Subcutaneous abdominal adipose tissue (tissue), 5 donors: ENCODE measurements around the gene FTCDNL1.

Source experiments
- H3K27ac ChIP-seq: one replicate; pipeline ENCODE4 v1.7.0; 2013; ENCODE audit warnings: low read depth, mild to moderate bottlenecking, inconsistent platforms, low read length, moderate library complexity
- H3K27me3 ChIP-seq, 5 donors: one replicate each; pipeline ENCODE4 v1.7.0; 2013; ENCODE audit warnings: low read length in 5 of 5, inconsistent platforms in 1 of 5; ENCODE audit not compliant: control insufficient read depth in 5 of 5, insufficient read depth in 4 of 5
- H3K36me3 ChIP-seq, 5 donors: one replicate each; pipeline ENCODE4 v1.7.0; 2013; ENCODE audit warnings: low read length in 5 of 5; ENCODE audit not compliant: control insufficient read depth in 5 of 5, insufficient read depth in 5 of 5
- H3K4me1 ChIP-seq, 5 donors: one replicate each; pipeline ENCODE4 v1.7.0; 2013; ENCODE audit warnings: low read length in 5 of 5, mild to moderate bottlenecking in 3 of 5, moderate library complexity in 1 of 5; ENCODE audit not compliant: control insufficient read depth in 5 of 5, insufficient read depth in 5 of 5
- H3K4me3 ChIP-seq, 5 donors: one replicate each; pipeline ENCODE4 v1.7.0; 2013; ENCODE audit warnings: low read length in 5 of 5, low read depth in 1 of 5
- H3K9ac ChIP-seq, 5 donors: one replicate each; pipeline ENCODE4 v1.7.0; 2013; ENCODE audit warnings: low read length in 5 of 5, mild to moderate bottlenecking in 4 of 5, moderate library complexity in 3 of 5
- H3K9me3 ChIP-seq, 5 donors: one replicate each; pipeline ENCODE4 v1.7.0; 2013; ENCODE audit warnings: low read length in 5 of 5; ENCODE audit not compliant: control insufficient read depth in 5 of 5
- donor health status: healthy.
- donor health status: healthy.
- donor health status: healthy.
- donor health status: healthy.
- donor health status: healthy.

Gene FTCDNL1

DNA sequence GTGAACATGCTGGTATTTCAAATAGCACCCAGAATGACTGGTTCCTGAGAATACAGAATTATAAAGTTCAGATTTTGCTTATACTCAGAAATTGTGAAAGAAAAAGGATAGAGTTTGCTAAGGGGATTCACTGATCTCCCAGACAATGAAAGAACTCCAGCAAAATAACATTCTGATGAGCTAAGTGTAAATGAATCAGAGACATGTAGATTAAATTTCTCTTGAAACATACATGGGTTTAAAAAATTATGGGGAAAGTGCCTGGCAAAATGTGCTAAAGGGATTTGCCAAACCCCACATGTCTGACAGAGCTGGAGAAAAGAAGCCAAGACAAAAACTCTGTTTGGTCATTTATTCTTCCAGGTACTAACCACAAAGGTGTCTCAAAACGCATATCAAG lies 116.3 kb downstream of the FTCDNL1 start:
- H3K9ac ChIP-seq: no peak overlapping the region
- H3K9me3 ChIP-seq: no peaks in the 10 kb centered on the region
- no peaks in the 10 kb centered on the region for H3K27me3 ChIP-seq
- H3K4me1 ChIP-seq: peaks cover 0 to 15% (median 14%) of the 10 kb centered on the region in 5 donors
- H3K36me3 ChIP-seq: no peaks in the 10 kb centered on the region
- no peak overlapping the region for H3K4me3 ChIP-seq
- H3K27ac ChIP-seq: no peak overlapping the region

DNA sequence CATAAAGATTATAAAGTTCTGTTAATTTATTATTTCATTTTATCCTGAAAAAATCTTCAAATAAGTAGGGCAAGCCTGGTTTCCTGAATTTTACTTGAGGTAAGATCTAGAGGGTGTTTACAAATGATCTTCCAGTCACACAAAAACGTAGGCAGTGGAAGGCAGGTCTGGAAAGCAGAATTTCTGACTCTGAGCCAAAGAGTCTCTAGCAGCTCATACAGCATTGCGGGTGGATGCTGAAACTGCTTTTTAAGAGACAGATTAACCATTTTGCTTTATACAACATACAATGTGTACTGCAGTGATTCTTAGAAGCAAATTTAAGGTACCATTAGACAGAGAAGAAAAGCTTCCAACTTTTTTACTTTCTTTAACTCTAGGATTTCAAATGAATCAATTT lies 117.0 kb downstream of the FTCDNL1 start:
- H3K9ac ChIP-seq: no peak overlapping the region
- H3K9me3 ChIP-seq: no peaks in the 10 kb centered on the region
- no peaks in the 10 kb centered on the region for H3K27me3 ChIP-seq

DNA sequence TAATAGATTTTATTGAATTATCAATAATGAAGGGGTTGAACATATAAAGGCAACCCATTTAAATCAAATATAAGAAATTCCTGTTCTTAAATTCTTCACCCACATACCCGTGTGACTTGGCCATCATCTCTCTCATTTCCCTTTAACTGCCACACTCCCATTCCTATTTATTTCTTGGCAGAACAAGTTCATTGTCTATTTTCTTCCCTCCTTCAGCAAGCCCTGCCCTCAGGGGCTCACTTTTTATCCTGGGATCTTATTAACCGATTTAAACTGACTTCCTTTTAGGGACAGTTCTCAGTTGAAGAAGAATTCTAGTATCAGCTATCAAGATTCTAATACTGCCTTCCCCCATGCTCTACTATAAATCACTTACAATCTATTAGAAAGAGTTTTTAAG lies 123.2 kb downstream of the FTCDNL1 start:
- Histone ChIP-seq H3K9ac (no peak overlapping the region), H3K4me3 (no peak overlapping the region), H3K4me1 (no peaks in the 10 kb centered on the region), H3K9me3 (no peaks in the 10 kb centered on the region), H3K27ac (no peak overlapping the region), H3K27me3 (no peaks in the 10 kb centered on the region), H3K36me3 (no peaks in the 10 kb centered on the region)

More for the DNA sequence above, 117.0 kb downstream of the FTCDNL1 start:
- H3K27ac ChIP-seq: no peak overlapping the region
- no peak overlapping the region for H3K4me3 ChIP-seq
- H3K36me3 ChIP-seq: no peaks in the 10 kb centered on the region
- H3K4me1 ChIP-seq: peaks cover 0 to 9% (median 8%) of the 10 kb centered on the region in 5 donors

DNA sequence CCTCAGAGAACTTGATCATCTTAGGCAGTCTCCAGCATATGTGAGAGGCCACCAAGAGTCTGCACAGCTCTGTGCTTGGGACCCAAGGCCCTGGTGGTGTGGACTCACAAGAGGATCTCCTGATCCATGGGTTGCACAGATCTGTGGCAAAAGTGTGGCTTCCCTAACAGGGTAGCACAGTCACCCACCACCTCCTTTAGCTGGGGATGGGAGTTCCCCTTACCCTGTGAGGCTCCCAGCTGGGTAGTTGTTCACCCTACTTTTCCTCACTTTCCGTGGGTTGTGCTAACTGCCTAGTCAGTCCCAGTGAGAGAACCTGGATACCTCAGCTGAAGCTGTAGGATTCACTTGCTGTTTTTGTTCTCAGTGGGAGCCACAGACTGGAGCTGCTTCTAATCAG lies 123.7 kb downstream of the FTCDNL1 start:
- no peaks in the 10 kb centered on the region for H3K36me3 ChIP-seq
- no peak overlapping the region for H3K4me3 ChIP-seq
- H3K9me3 ChIP-seq: no peaks in the 10 kb centered on the region
- no peaks in the 10 kb centered on the region for H3K27me3 ChIP-seq
- no peaks in the 10 kb centered on the region for H3K4me1 ChIP-seq
- no peak overlapping the region for H3K9ac ChIP-seq
- H3K27ac ChIP-seq: no peak overlapping the region

DNA sequence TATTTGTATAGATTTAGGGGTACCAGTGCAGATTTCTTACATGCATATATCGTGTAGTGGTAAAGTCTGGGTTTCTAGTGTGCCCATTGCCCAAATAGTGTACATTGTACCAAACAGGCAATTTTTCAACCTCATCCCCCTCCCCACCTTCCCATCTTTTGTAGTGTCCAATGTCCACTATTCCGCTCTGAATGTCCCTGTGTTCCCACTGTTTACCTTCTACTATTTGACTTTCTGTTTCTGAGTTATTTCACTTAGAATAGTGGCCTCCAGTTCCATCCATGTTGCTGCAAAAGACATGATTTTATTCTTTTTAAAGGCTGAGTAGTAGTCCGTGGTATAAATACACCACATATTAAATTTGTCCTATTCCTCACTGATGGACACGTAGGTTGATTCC lies 132.9 kb downstream of the FTCDNL1 start:
- no peaks in the 10 kb centered on the region for H3K27me3 ChIP-seq
- no peak overlapping the region for H3K4me3 ChIP-seq
- no peak overlapping the region for H3K9ac ChIP-seq
- H3K27ac ChIP-seq: no peak overlapping the region
- H3K4me1 ChIP-seq: peaks cover 0 to 7% (median 0%) of the 10 kb centered on the region in 5 donors
- no peaks in the 10 kb centered on the region for H3K36me3 ChIP-seq
- H3K9me3 ChIP-seq: no peaks in the 10 kb centered on the region

DNA sequence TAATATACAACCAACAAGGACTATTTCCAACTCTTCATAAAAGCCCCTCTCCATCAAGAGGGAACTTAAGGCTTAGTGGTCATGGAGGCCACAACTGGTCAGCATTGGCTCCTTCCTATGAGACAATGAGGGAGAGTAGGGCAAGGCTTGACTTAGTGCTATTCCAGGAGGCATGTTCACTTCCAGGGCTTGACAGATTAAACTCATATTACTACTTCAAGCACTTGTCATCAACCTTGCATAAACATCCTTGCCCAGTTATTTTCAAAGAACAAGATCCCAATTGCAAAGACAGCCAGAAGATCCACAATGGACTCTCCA lies 133.4 kb downstream of the FTCDNL1 start:
- no peak overlapping the region for H3K27ac ChIP-seq
- peaks cover 0 to 7% (median 0%) of the 10 kb centered on the region in 5 donors for H3K4me1 ChIP-seq
- H3K36me3 ChIP-seq: no peaks in the 10 kb centered on the region
- no peak overlapping the region for H3K9ac ChIP-seq
- H3K27me3 ChIP-seq: no peaks in the 10 kb centered on the region
- no peak overlapping the region for H3K4me3 ChIP-seq
- no peaks in the 10 kb centered on the region for H3K9me3 ChIP-seq

DNA sequence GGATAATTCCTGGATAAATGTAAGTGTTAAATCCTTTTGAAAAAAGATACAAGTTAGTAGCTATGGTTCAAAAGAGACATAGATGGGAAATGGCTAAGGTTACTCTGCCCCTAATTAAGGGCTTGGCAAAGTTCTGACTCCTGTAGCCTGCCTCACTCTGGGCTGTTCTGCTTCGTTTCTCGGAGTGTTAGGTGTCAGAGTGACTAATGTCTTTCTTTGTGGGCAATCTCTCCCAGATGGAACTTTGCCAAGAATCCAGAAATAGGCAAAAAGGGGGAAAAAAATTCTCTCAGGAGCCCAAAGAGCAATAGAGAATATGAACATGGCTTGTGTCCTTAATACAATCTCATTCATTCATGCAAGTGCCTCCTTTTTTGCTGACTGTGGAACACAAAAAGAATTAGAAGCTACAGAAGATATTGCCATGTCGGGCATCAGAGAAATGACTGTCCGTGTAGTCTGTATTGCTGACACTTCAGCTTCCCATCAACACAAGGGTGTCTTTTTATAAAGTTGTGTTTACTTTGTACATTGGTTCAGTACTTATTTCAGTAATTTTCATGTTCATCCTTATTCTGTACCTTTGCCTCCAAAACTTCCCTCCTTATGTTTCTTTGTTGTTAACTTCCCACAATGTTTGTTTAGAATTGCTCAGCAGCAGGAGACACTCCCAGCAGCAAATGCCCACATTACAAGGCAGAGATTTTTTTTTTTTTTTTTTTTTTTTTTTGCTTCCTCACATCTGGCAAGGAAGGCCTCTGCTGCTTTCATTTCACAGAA lies 134.0 kb downstream of the FTCDNL1 start:
- peaks cover 0 to 7% (median 0%) of the 10 kb centered on the region in 5 donors for H3K4me1 ChIP-seq
- H3K4me3 ChIP-seq: no peak overlapping the region
- H3K9ac ChIP-seq: no peak overlapping the region
- no peaks in the 10 kb centered on the region for H3K36me3 ChIP-seq
- no peaks in the 10 kb centered on the region for H3K27me3 ChIP-seq
- H3K27ac ChIP-seq: no peak overlapping the region
- H3K9me3 ChIP-seq: no peaks in the 10 kb centered on the region

DNA sequence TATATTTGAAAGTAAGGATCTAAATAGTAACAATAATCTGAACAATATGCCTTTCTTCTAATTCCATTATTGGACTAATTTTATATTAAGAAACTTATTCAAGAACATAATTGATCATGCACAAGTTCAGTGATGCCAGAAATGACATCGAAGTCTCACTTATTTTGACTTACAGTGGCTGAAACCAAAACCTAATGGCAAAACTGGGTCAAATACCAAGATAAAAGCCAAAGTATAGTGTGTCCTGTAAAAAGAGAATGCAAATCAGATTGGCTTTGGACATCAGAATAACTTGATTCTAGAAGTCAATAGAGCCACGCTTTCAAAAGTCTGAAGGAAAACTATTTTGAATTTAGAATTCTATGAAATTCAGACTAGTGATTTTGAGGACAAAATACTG lies 137.2 kb downstream of the FTCDNL1 start:
- Histone ChIP-seq H3K9me3 (no peaks in the 10 kb centered on the region), H3K36me3 (no peaks in the 10 kb centered on the region), H3K4me1 (peaks cover 0 to 7% (median 0%) of the 10 kb centered on the region in 5 donors), H3K27me3 (no peaks in the 10 kb centered on the region), H3K27ac (no peak overlapping the region), H3K4me3 (no peak overlapping the region), H3K9ac (no peak overlapping the region)

DNA sequence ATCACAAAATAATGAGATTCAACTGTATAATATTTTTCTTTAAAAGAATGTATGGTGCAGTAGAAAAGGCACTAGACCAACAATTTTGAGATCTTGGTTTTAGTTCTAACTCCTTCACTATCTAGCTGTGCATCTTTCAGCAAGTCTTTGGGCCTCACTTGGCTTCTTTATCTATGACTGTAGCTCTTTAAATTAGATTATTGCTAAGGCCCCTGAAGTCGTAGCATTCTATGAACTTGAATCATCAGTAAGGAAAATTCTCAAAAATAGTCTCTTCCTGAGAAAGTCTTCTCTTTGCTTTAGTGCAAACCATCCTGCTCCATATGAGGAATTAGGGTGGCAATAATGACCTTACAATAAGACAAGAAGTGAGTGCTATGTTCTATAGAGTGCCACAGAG lies 140.4 kb downstream of the FTCDNL1 start:
- H3K36me3 ChIP-seq: no peaks in the 10 kb centered on the region
- H3K4me3 ChIP-seq: no peak overlapping the region
- H3K4me1 ChIP-seq: no peaks in the 10 kb centered on the region
- no peaks in the 10 kb centered on the region for H3K9me3 ChIP-seq
- no peak overlapping the region for H3K27ac ChIP-seq
- no peaks in the 10 kb centered on the region for H3K27me3 ChIP-seq
- no peak overlapping the region for H3K9ac ChIP-seq
